ENCODE measurements around the gene LNPK.

Gene LNPK

DNA sequence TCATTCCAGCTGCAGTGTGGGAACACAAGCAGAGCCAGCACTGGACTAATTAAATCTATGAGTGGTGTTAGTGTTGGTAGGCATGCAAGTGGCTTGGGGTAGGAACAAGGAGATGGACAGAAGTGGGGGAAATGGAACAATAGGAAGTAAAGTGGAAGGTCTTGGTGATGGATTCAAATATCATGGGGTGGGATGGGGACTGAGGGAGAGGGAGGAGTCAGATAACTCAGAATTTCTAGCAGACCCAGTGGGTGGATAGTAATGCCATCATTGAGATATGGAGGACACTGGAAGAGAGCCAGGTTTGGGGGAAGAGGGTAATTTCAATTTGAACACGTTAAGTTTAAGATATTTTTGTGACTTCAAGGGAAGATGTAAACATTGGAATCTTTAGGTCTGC lies 2.9 kb upstream of the LNPK start:
- no peaks in the 10 kb centered on the region for H3K27me3 ChIP-seq
- no peak overlapping the region for H3K4me3 ChIP-seq (ENCODE audit: low read depth in 1 of 2, low read length in 1 of 2)
- TF ChIP-seq, protein P1, sequence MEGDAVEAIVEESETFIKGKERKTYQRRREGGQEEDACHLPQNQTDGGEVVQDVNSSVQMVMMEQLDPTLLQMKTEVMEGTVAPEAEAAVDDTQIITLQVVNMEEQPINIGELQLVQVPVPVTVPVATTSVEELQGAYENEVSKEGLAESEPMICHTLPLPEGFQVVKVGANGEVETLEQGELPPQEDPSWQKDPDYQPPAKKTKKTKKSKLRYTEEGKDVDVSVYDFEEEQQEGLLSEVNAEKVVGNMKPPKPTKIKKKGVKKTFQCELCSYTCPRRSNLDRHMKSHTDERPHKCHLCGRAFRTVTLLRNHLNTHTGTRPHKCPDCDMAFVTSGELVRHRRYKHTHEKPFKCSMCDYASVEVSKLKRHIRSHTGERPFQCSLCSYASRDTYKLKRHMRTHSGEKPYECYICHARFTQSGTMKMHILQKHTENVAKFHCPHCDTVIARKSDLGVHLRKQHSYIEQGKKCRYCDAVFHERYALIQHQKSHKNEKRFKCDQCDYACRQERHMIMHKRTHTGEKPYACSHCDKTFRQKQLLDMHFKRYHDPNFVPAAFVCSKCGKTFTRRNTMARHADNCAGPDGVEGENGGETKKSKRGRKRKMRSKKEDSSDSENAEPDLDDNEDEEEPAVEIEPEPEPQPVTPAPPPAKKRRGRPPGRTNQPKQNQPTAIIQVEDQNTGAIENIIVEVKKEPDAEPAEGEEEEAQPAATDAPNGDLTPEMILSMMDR (IDR thresholded peaks at IDR 0.05), result no peak
- no peaks in the 10 kb centered on the region for H3K36me3 ChIP-seq
- peaks cover 26 to 31% of the 10 kb centered on the region in 2 experiments for H3K4me1 ChIP-seq (ENCODE audit: control insufficient read depth in 1 of 2, insufficient read depth in 1 of 2, low read depth in 1 of 2, low read length in 1 of 2)
- H3K9me3 ChIP-seq, result no peaks in the 10 kb centered on the region
- H3K27ac ChIP-seq, result no peak overlapping the region

DNA sequence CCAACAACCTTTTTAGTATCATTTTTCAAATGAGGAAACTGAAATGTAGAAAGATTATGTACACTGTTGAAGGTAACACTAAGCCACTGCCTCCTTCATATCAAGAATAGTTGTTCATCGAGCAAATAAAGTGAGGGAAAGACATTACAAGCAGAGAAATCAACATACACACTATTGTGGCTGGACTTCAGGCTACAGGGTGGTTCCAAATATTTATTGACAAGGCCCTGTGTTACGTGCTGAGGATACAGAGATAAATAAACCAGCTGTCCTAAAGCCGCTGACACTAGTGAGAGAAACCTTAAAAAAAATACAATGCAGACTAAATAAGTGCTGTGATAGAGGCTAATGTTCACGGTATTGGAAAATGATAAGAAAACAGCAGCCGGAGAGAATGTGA lies 1.9 kb upstream of the LNPK start:
- H3K36me3 ChIP-seq, result no peaks in the 10 kb centered on the region
- H3K4me3 ChIP-seq (ENCODE audit: low read depth in 1 of 2, low read length in 1 of 2), result no peak overlapping the region
- no peaks in the 10 kb centered on the region for H3K9me3 ChIP-seq
- no peak overlapping the region for H3K27ac ChIP-seq
- TF ChIP-seq, protein P1 (IDR thresholded peaks at IDR 0.05), result no peak
- peaks cover 36 to 41% of the 10 kb centered on the region in 2 experiments for H3K4me1 ChIP-seq (ENCODE audit: control insufficient read depth in 1 of 2, insufficient read depth in 1 of 2, low read depth in 1 of 2, low read length in 1 of 2)
- H3K27me3 ChIP-seq, result no peaks in the 10 kb centered on the region

DNA sequence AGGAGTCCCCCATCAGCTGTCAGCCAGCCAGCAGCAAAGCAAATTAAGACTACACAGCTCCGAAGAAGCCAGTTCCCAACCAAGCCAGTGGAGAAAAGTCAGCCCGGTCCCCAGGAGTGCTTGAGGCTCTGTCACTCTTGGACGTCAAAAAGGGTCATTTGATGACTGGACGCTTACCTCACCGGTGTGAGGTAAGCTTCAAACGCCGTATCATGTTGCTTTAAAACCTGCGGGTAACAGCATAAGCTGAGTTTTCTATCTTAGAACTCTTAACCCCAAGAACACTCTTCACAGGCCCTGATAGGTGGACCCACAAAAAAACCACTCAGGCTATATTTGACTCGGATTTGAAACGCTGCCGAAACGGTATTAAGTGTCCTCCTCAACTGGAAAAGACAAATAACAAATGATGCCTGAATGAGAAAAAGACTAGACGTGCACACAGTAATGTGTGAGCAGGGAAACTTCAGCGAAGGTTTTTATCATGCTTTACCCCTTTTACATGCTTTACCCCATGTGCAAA lies 682 bp upstream of the LNPK start:
- Histone ChIP-seq H3K27ac (peak overlapping the region; percentile 89), H3K27me3 (no peaks in the 10 kb centered on the region), H3K4me1 (ENCODE audit: control insufficient read depth in 1 of 2, insufficient read depth in 1 of 2, low read depth in 1 of 2, low read length in 1 of 2) (peaks cover 42 to 48% of the 10 kb centered on the region in 2 experiments), H3K4me3 (ENCODE audit: low read depth in 1 of 2, low read length in 1 of 2) (peak overlapping the region; percentile 80 to 83), H3K36me3 (no peaks in the 10 kb centered on the region), H3K9me3 (no peaks in the 10 kb centered on the region)
- TF ChIP-seq, protein P1 (IDR thresholded peaks at IDR 0.05), result no peak

DNA sequence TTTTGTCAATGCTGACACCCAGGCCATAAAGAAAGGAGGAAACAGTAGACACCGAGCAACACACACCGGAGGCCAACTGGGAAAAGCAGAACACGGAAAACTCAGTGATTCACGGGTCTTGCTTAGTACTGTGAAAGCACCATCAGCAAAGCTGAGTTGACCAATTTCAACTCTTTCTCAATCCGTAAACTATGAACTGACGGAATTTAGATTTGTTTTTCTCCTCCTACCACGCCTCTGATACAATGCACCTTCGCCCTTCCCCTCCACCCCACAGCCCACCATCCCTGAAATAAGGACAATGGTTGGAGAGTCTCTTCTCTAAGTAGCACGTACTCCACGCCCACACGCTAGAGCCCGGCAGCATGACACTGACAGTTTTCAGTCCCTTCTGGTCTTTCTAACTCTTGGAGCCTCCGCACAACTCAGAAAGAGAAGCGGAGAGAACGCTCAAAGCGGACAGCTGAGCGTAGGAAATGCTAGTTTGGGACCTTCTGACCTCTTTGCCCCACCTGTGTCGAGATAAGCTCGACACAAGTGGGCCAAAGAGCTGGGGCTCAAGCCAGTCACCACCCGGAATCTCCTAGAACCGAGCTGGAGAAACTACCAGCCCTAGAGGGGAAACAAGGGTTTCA lies 669 bp downstream of the LNPK start:
- Histone ChIP-seq H3K36me3 (no peaks in the 10 kb centered on the region), H3K9me3 (no peaks in the 10 kb centered on the region), H3K27me3 (no peaks in the 10 kb centered on the region), H3K4me3 (ENCODE audit: low read depth in 1 of 2, low read length in 1 of 2) (peak overlapping the region; percentile 80 to 83), H3K27ac (peak overlapping the region; percentile 89), H3K4me1 (ENCODE audit: control insufficient read depth in 1 of 2, insufficient read depth in 1 of 2, low read depth in 1 of 2, low read length in 1 of 2) (peaks cover 42 to 48% of the 10 kb centered on the region in 2 experiments)
- TF ChIP-seq, protein P1 (IDR thresholded peaks at IDR 0.05), result no peak

DNA sequence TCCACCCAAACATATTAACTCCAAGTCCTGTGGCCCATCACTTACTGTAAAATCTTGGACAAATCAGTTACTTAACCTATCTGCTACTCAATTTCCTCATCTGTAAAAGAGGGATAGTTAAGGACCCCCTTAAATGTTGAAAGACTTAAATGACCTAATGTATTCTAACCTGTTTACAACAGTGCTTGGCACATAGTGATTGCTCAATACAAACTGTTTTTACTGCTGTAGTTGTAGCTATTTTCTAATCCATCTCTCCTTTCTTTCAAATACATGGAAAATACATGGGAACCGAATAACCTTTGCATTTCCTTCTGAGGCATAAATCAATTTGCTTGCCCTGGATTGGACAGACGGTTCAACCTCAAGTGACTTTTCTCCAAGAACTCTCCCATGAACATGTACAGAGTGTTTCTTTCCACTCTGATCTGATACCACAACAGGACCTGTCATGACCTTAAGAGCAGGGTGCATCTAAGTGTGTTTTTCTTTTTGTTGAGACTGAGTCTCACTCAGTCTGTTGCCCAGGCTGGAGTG lies 2.7 kb downstream of the LNPK start:
- H3K27ac ChIP-seq, result peak overlapping the region; percentile 34
- peak overlapping the region in 1 of 2 experiments; percentile 19 for H3K4me3 ChIP-seq (ENCODE audit: low read depth in 1 of 2, low read length in 1 of 2)
- H3K27me3 ChIP-seq, result no peaks in the 10 kb centered on the region
- H3K4me1 ChIP-seq (ENCODE audit: control insufficient read depth in 1 of 2, insufficient read depth in 1 of 2, low read depth in 1 of 2, low read length in 1 of 2), result peaks cover 42 to 48% of the 10 kb centered on the region in 2 experiments
- no peaks in the 10 kb centered on the region for H3K36me3 ChIP-seq
- TF ChIP-seq, protein P1 (IDR thresholded peaks at IDR 0.05), result no peak
- H3K9me3 ChIP-seq, result no peaks in the 10 kb centered on the region
